Activated CD4-positive, alpha-beta memory T cell treated with anti-CD3 and anti-CD28 coated beads, Interleukin-2, amount 10 ng/mL, durations not matched to agents 7 days and 5 days (primary cell): ENCODE results near the gene PTPRO. TPM values are rescaled to one million over a fixed set of nuclear protein-coding genes. Genes with fewer than 3 reads are reported as not detected.

Source experiments
- CTCF ChIA-PET: fragments of 350-600 bp; sonication (Branson Sonifier 250); formaldehyde crosslinking; loops from one replicate; lab custom pipeline; 2021; ENCODE audit warnings: antibody characterized with exemption, inconsistent platforms; lab: Charles Lee
- POLR2A ChIA-PET: fragments of 350-600 bp; sonication (Branson Sonifier 250); formaldehyde crosslinking; loops from one replicate; lab custom pipeline; 2021; ENCODE audit warnings: antibody characterized with exemption; lab: Charles Lee
- DNase-seq: peaks from one replicate; pipeline ENCODE4 v3.0.0-alpha.2; 2020
- H3K27ac Mint-ChIP-seq: one replicate; pipeline ENCODE4 v1.8.0; 2021; ENCODE audit warnings: mild to moderate bottlenecking, mixed read lengths
- H3K27me3 Mint-ChIP-seq: one replicate; pipeline ENCODE4 v1.8.0; 2021; ENCODE audit warnings: mixed read lengths
- H3K36me3 Mint-ChIP-seq: one replicate; pipeline ENCODE4 v1.8.0; 2021; ENCODE audit warnings: low read depth, mixed read lengths
- H3K4me1 Mint-ChIP-seq: one replicate; pipeline ENCODE4 v1.8.0; 2021; ENCODE audit warnings: mixed read lengths
- H3K4me3 Mint-ChIP-seq: one replicate; pipeline ENCODE4 v1.8.0; 2021; ENCODE audit warnings: mild to moderate bottlenecking, mixed read lengths
- H3K9me3 Mint-ChIP-seq: one replicate; pipeline ENCODE4 v1.8.0; 2021; ENCODE audit warnings: mixed read lengths
- total RNA-seq, 2 experiments: library from RNA; stranded (reverse); gene quantifications; one replicate each; pipeline ENCODE4 v1.2.3, GENCODE V29; 2021

Gene PTPRO
- 1 to 10 TPM; 1.5 to 2.5 TPM for total RNA-seq

- H3K27me3 Mint-ChIP-seq = peaks cover 36% of the 10 kb centered on the region
- H3K4me1 Mint-ChIP-seq = peaks cover 6% of the 10 kb centered on the region
- CTCF ChIA-PET = no interaction called here
- no peak within 1 kb of the TSS for H3K27ac Mint-ChIP-seq
- no peak for DNase-seq
- no peak within 1 kb of the TSS for H3K4me3 Mint-ChIP-seq
- no peaks in the 10 kb centered on the region for H3K9me3 Mint-ChIP-seq
- POLR2A ChIA-PET = no interaction called here
- H3K36me3 Mint-ChIP-seq = no peaks in the 10 kb centered on the region
Observed at GRCh38 chr12:15322164-15323061, at the start of gene PTPRO. TSS of gene PTPRO (plus strand) at chr12:15322508.

GRCh38 chr12:15273896-15274295, 48.4 kb upstream of the PTPRO start:
- H3K36me3 Mint-ChIP-seq = no peaks in the 10 kb centered on the region
- no peak overlapping the region for H3K4me3 Mint-ChIP-seq
- ChIA-PET CTCF (interaction anchor here (0.6 to 1.0 kb wide), 2 partner anchors 311 to 665 kb away, joined by 3 to 5 read pairs; no protein-coding TSS in a partner anchor), POLR2A (no interaction called here)
- H3K4me1 Mint-ChIP-seq = peaks cover 6% of the 10 kb centered on the region
- no peak overlapping the region for H3K27ac Mint-ChIP-seq
- no peaks in the 10 kb centered on the region for H3K9me3 Mint-ChIP-seq
- peaks cover 7% of the 10 kb centered on the region for H3K27me3 Mint-ChIP-seq
- no peak for DNase-seq

- Mint-ChIP-seq H3K9me3 (no peaks in the 10 kb centered on the region), H3K27ac (no peak overlapping the region), H3K36me3 (no peaks in the 10 kb centered on the region), H3K4me1 (peaks cover 13% of the 10 kb centered on the region), H3K27me3 (peaks cover 7% of the 10 kb centered on the region), H3K4me3 (no peak overlapping the region)
- ChIA-PET POLR2A (no interaction called here), CTCF (interaction anchor here (0.6 to 3.4 kb wide), 4 partner anchors 12 to 665 kb away, joined by 3 to 16 read pairs (median 4); no protein-coding TSS in a partner anchor)
- DNase-seq = no peak
Observed at GRCh38 chr12:15274561-15274967, 47.7 kb upstream of the PTPRO start.

- peaks cover 13% of the 10 kb centered on the region for H3K4me1 Mint-ChIP-seq
- CTCF ChIA-PET = interaction anchor here (0.7 to 3.4 kb wide), 9 partner anchors 9 to 310 kb away, joined by 3 to 16 read pairs (median 5); partner anchors contain the start of gene RERG
- no peak for DNase-seq
- H3K27ac Mint-ChIP-seq = no peak overlapping the region
- POLR2A ChIA-PET = no interaction called here
- H3K4me3 Mint-ChIP-seq = no peak overlapping the region
- H3K27me3 Mint-ChIP-seq = peaks cover 7% of the 10 kb centered on the region
- no peaks in the 10 kb centered on the region for H3K36me3 Mint-ChIP-seq
- H3K9me3 Mint-ChIP-seq = no peaks in the 10 kb centered on the region
Observed at GRCh38 chr12:15276088-15276698, 46.1 kb upstream of the PTPRO start.

- peaks cover 13% of the 10 kb centered on the region for H3K4me1 Mint-ChIP-seq
- no peaks in the 10 kb centered on the region for H3K9me3 Mint-ChIP-seq
- H3K4me3 Mint-ChIP-seq = no peak overlapping the region
- H3K27ac Mint-ChIP-seq = no peak overlapping the region
- peak; percentile 30 for DNase-seq
- ChIA-PET POLR2A (interaction anchor here (1.6 kb wide), 1 partner anchor 253 kb away, joined by 3 read pairs; no protein-coding TSS in a partner anchor), CTCF (interaction anchor here (0.6 to 2.3 kb wide), 4 partner anchors 10 to 681 kb away, joined by 3 to 6 read pairs (median 4); no protein-coding TSS in a partner anchor)
- H3K27me3 Mint-ChIP-seq = peaks cover 3% of the 10 kb centered on the region
- H3K36me3 Mint-ChIP-seq = no peaks in the 10 kb centered on the region
Observed at GRCh38 chr12:15278816-15279658, 43.3 kb upstream of the PTPRO start.

- H3K36me3 Mint-ChIP-seq = no peaks in the 10 kb centered on the region
- H3K4me3 Mint-ChIP-seq = no peak overlapping the region
- H3K4me1 Mint-ChIP-seq = peaks cover 9% of the 10 kb centered on the region
- ChIA-PET CTCF (no interaction called here), POLR2A (no interaction called here)
- H3K27ac Mint-ChIP-seq = no peak overlapping the region
- no peaks in the 10 kb centered on the region for H3K9me3 Mint-ChIP-seq
- H3K27me3 Mint-ChIP-seq = peaks cover 3% of the 10 kb centered on the region
- no peak for DNase-seq
Observed at GRCh38 chr12:15280930-15281329, 41.4 kb upstream of the PTPRO start.

GRCh38 chr12:15289192-15289591, 33.1 kb upstream of the PTPRO start:
- H3K9me3 Mint-ChIP-seq = no peaks in the 10 kb centered on the region
- peaks cover 3% of the 10 kb centered on the region for H3K4me1 Mint-ChIP-seq
- H3K4me3 Mint-ChIP-seq = no peak overlapping the region
- ChIA-PET CTCF (interaction anchor here (1.3 kb wide), 1 partner anchor 13 kb away, joined by 5 read pairs; no protein-coding TSS in a partner anchor), POLR2A (no interaction called here)
- H3K36me3 Mint-ChIP-seq = no peaks in the 10 kb centered on the region
- H3K27ac Mint-ChIP-seq = no peak overlapping the region
- no peak for DNase-seq
- H3K27me3 Mint-ChIP-seq = no peaks in the 10 kb centered on the region

- CTCF ChIA-PET = no interaction called here
- no peak for DNase-seq
- Mint-ChIP-seq H3K27me3 (no peaks in the 10 kb centered on the region), H3K9me3 (no peaks in the 10 kb centered on the region), H3K36me3 (no peaks in the 10 kb centered on the region), H3K4me3 (no peak overlapping the region), H3K27ac (no peak overlapping the region), H3K4me1 (peaks cover 3% of the 10 kb centered on the region)
- POLR2A ChIA-PET = no interaction called here
Observed at GRCh38 chr12:15293731-15294130, 28.6 kb upstream of the PTPRO start.

GRCh38 chr12:15299947-15300346, 22.4 kb upstream of the PTPRO start:
- Mint-ChIP-seq H3K27me3 (no peaks in the 10 kb centered on the region), H3K9me3 (peaks cover 3% of the 10 kb centered on the region), H3K4me1 (no peaks in the 10 kb centered on the region), H3K27ac (no peak overlapping the region), H3K4me3 (no peak overlapping the region), H3K36me3 (no peaks in the 10 kb centered on the region)
- DNase-seq = no peak
- CTCF ChIA-PET = no interaction called here
- POLR2A ChIA-PET = no interaction called here

- Mint-ChIP-seq H3K27ac (no peak overlapping the region), H3K4me1 (no peaks in the 10 kb centered on the region), H3K27me3 (no peaks in the 10 kb centered on the region), H3K9me3 (peaks cover 3% of the 10 kb centered on the region), H3K36me3 (no peaks in the 10 kb centered on the region), H3K4me3 (no peak overlapping the region)
- ChIA-PET POLR2A (no interaction called here), CTCF (no interaction called here)
- DNase-seq = no peak
Observed at GRCh38 chr12:15304296-15304695, 18.0 kb upstream of the PTPRO start.

GRCh38 chr12:15306605-15307004, 15.7 kb upstream of the PTPRO start:
- DNase-seq = no peak
- Mint-ChIP-seq H3K36me3 (no peaks in the 10 kb centered on the region), H3K4me3 (no peak overlapping the region), H3K27me3 (no peaks in the 10 kb centered on the region), H3K4me1 (no peaks in the 10 kb centered on the region), H3K27ac (no peak overlapping the region), H3K9me3 (no peaks in the 10 kb centered on the region)
- ChIA-PET CTCF (no interaction called here), POLR2A (no interaction called here)

GRCh38 chr12:15307079-15307478, 15.2 kb upstream of the PTPRO start:
- Mint-ChIP-seq H3K4me3 (no peak overlapping the region), H3K27ac (no peak overlapping the region)
- POLR2A ChIA-PET = no interaction called here

More at GRCh38 chr12:15307079-15307478, 15.2 kb upstream of the PTPRO start:
- Mint-ChIP-seq H3K4me1 (no peaks in the 10 kb centered on the region), H3K9me3 (no peaks in the 10 kb centered on the region), H3K27me3 (peaks cover 2% of the 10 kb centered on the region), H3K36me3 (no peaks in the 10 kb centered on the region)
- CTCF ChIA-PET = no interaction called here
- no peak for DNase-seq
